Karpas-422 (cell line): ENCODE results near the gene LYPD8. TPM values are rescaled to one million over a fixed set of nuclear protein-coding genes. Genes with fewer than 3 reads are reported as not detected.

Source experiments
- DNase-seq: peaks from one replicate; pipeline ENCODE4 v3.0.0-alpha.2; 2015
- H2AFZ ChIP-seq: fragments of 200-600 bp; sonication (generic); 2 replicates; pipeline ENCODE4 v1.6.1; 2014; ENCODE audit warnings: antibody characterized with exemption, low read length, mixed read lengths
- H3K27ac ChIP-seq: fragments of 200-600 bp; sonication (generic); 2 replicates; pipeline ENCODE4 v1.5.1; 2014; ENCODE audit warnings: mild to moderate bottlenecking, low read length, moderate library complexity
- H3K27me3 ChIP-seq: fragments of 200-600 bp; sonication (generic); 2 replicates; pipeline ENCODE4 v1.6.1; 2014; ENCODE audit warnings: low read length, mixed read lengths
- H3K36me3 ChIP-seq: fragments of 200-600 bp; sonication (generic); 2 replicates; pipeline ENCODE4 v1.6.1; 2014; ENCODE audit warnings: low read length, mixed read lengths; ENCODE audit not compliant: insufficient read depth
- H3K4me1 ChIP-seq: fragments of 200-600 bp; sonication (generic); 2 replicates; pipeline ENCODE4 v1.6.1; 2014; ENCODE audit warnings: mild to moderate bottlenecking, low read length, mixed read lengths
- H3K4me2 ChIP-seq: fragments of 200-600 bp; sonication (generic); 2 replicates; pipeline ENCODE4 v1.6.1; 2014; ENCODE audit warnings: low read length, low read depth, mild to moderate bottlenecking; ENCODE audit not compliant: poor library complexity, severe bottlenecking
- H3K4me3 ChIP-seq: fragments of 200-600 bp; sonication (generic); 2 replicates; pipeline ENCODE4 v1.5.1; 2014; ENCODE audit warnings: mild to moderate bottlenecking, antibody characterized with exemption, low read length, mixed read lengths
- H3K79me2 ChIP-seq: fragments of 200-600 bp; sonication (generic); 2 replicates; pipeline ENCODE4 v1.6.1; 2014; ENCODE audit warnings: mild to moderate bottlenecking, low read length, mixed read lengths
- H3K9ac ChIP-seq: fragments of 200-600 bp; sonication (generic); 2 replicates; pipeline ENCODE4 v1.6.0; 2014; ENCODE audit warnings: low read length
- H3K9me2 ChIP-seq: fragments of 200-600 bp; sonication (generic), shearing (Covaris generic); replicated peaks from 2 replicates; pipeline ENCODE4 v1.6.0; 2014; ENCODE audit warnings: mild to moderate bottlenecking, low read length, moderate library complexity; ENCODE audit not compliant: insufficient read depth
- H3K9me3 ChIP-seq: fragments of 300-700, 200-600 bp; sonication (generic); 2 replicates; pipeline ENCODE4 v1.6.1; 2014; ENCODE audit warnings: low read length, mixed read lengths
- H4K20me1 ChIP-seq: fragments of 200-600 bp; sonication (generic); 2 replicates; pipeline ENCODE4 v1.6.1; 2014; ENCODE audit warnings: mild to moderate bottlenecking, antibody characterized with exemption, low read length, low read depth; ENCODE audit not compliant: insufficient read depth
- total RNA-seq: library from RNA; depleted of rRNA; stranded (reverse); fragments of >200 nt; shearing (Covaris generic); gene quantifications from 2 replicates; pipeline ENCODE4 v1.2.3, GENCODE V29; 2014; ENCODE audit warnings: low replicate concordance

Gene LYPD8
- total RNA-seq, 1 experiment from 2014 or later, result not detected

GRCh38 chr1:248748211-248748610 is 7.3 kb downstream of the LYPD8 start:
- Histone ChIP-seq H3K9me2 (0 out of 2 replicates have a peak, but pooled peaks cover 2% of the 10 kb centered on the region), H3K4me1 (no peaks in the 10 kb centered on the region), H3K36me3 (no peaks in the 10 kb centered on the region), H3K27ac (no peak overlapping the region), H3K9me3 (no peaks in the 10 kb centered on the region; the same call in 1 of the 2 replicates), H3K79me2 (no peaks in the 10 kb centered on the region), H4K20me1 (no peaks in the 10 kb centered on the region), H3K4me3 (no peak overlapping the region), H3K9ac (no peak overlapping the region), H3K4me2 (no peak overlapping the region), H2AFZ (no peak overlapping the region), H3K27me3 (no peaks in the 10 kb centered on the region)
- DNase-seq, result no peak

- no peak overlapping the region for H3K27ac ChIP-seq
- H3K4me3 ChIP-seq, result no peak overlapping the region
- H3K9me2 ChIP-seq, result no peaks in the 10 kb centered on the region
- H3K4me1 ChIP-seq, result no peaks in the 10 kb centered on the region
- no peaks in the 10 kb centered on the region for H3K27me3 ChIP-seq
- no peaks in the 10 kb centered on the region for H3K79me2 ChIP-seq
- H4K20me1 ChIP-seq, result no peaks in the 10 kb centered on the region
- H3K9me3 ChIP-seq, result no peaks in the 10 kb centered on the region
- no peak for DNase-seq
- no peak overlapping the region for H3K9ac ChIP-seq
- H3K36me3 ChIP-seq, result no peaks in the 10 kb centered on the region
- no peak overlapping the region for H3K4me2 ChIP-seq
- no peak overlapping the region for H2AFZ ChIP-seq
These were observed 14.7 kb downstream of the LYPD8 start for GRCh38 chr1:248740876-248741275.

GRCh38 chr1:248739572-248740205 is 15.9 kb downstream of the LYPD8 start:
- Histone ChIP-seq H3K4me1 (no peaks in the 10 kb centered on the region), H3K9ac (no peak overlapping the region), H3K4me2 (no peak overlapping the region), H3K36me3 (no peaks in the 10 kb centered on the region), H3K79me2 (no peaks in the 10 kb centered on the region), H3K4me3 (no peak overlapping the region), H2AFZ (no peak overlapping the region), H3K9me2 (no peaks in the 10 kb centered on the region), H3K9me3 (no peaks in the 10 kb centered on the region), H4K20me1 (no peaks in the 10 kb centered on the region), H3K27me3 (no peaks in the 10 kb centered on the region), H3K27ac (no peak overlapping the region)
- no peak for DNase-seq

GRCh38 chr1:248737457-248737856 is 18.1 kb downstream of the LYPD8 start:
- Histone ChIP-seq H4K20me1 (no peaks in the 10 kb centered on the region), H3K36me3 (no peaks in the 10 kb centered on the region), H3K4me3 (no peak overlapping the region), H3K4me1 (no peaks in the 10 kb centered on the region), H3K27ac (no peak overlapping the region), H3K9me2 (no peaks in the 10 kb centered on the region), H3K9me3 (no peaks in the 10 kb centered on the region), H2AFZ (no peak overlapping the region), H3K9ac (no peak overlapping the region), H3K4me2 (no peak overlapping the region), H3K79me2 (no peaks in the 10 kb centered on the region), H3K27me3 (no peaks in the 10 kb centered on the region)
- no peak for DNase-seq

- Histone ChIP-seq H3K4me2 (no peak overlapping the region), H3K9me3 (no peaks in the 10 kb centered on the region), H3K4me3 (no peak overlapping the region), H3K36me3 (no peaks in the 10 kb centered on the region), H3K27me3 (no peaks in the 10 kb centered on the region), H3K4me1 (no peaks in the 10 kb centered on the region), H2AFZ (no peak overlapping the region), H4K20me1 (no peaks in the 10 kb centered on the region), H3K9me2 (no peaks in the 10 kb centered on the region), H3K9ac (no peak overlapping the region), H3K27ac (no peak overlapping the region), H3K79me2 (no peaks in the 10 kb centered on the region)
- DNase-seq, result no peak
These were observed 18.6 kb downstream of the LYPD8 start for GRCh38 chr1:248736977-248737376.

GRCh38 chr1:248733566-248733965 is 22.0 kb downstream of the LYPD8 start:
- Histone ChIP-seq H3K79me2 (no peaks in the 10 kb centered on the region), H2AFZ (no peak overlapping the region), H3K9me2 (no peaks in the 10 kb centered on the region), H3K27me3 (no peaks in the 10 kb centered on the region), H3K9ac (no peak overlapping the region), H3K27ac (no peak overlapping the region), H3K4me1 (peaks cover 6% of the 10 kb centered on the region), H3K4me3 (no peak overlapping the region), H3K4me2 (no peak overlapping the region), H4K20me1 (no peaks in the 10 kb centered on the region), H3K9me3 (no peaks in the 10 kb centered on the region), H3K36me3 (no peaks in the 10 kb centered on the region)
- no peak for DNase-seq

- Histone ChIP-seq H3K9me3 (no peaks in the 10 kb centered on the region), H3K79me2 (no peaks in the 10 kb centered on the region), H3K9ac (no peak overlapping the region), H3K9me2 (no peaks in the 10 kb centered on the region), H2AFZ (no peak overlapping the region), H3K4me2 (no peak overlapping the region), H3K27ac (no peak overlapping the region), H3K4me3 (no peak overlapping the region), H3K36me3 (no peaks in the 10 kb centered on the region), H4K20me1 (no peaks in the 10 kb centered on the region), H3K27me3 (no peaks in the 10 kb centered on the region), H3K4me1 (peaks cover 7% of the 10 kb centered on the region)
- no peak for DNase-seq
These were observed 24.8 kb downstream of the LYPD8 start for GRCh38 chr1:248730507-248731335.

- Histone ChIP-seq H3K9ac (no peak overlapping the region), H3K27ac (no peak overlapping the region), H4K20me1 (no peaks in the 10 kb centered on the region), H3K4me1 (peaks cover 5% of the 10 kb centered on the region; the same call in 1 of the 2 replicates), H3K9me3 (no peaks in the 10 kb centered on the region), H3K27me3 (0 out of 2 replicates have a peak, but pooled peaks cover 2% of the 10 kb centered on the region), H3K36me3 (no peaks in the 10 kb centered on the region), H3K9me2 (no peaks in the 10 kb centered on the region), H3K4me2 (no peak overlapping the region), H3K4me3 (no peak overlapping the region), H3K79me2 (no peaks in the 10 kb centered on the region), H2AFZ (no peak overlapping the region)
- DNase-seq, result no peak
These were observed 41.3 kb downstream of the LYPD8 start for GRCh38 chr1:248714248-248714647.
